Stimulated activated CD4-positive, alpha-beta T cell treated with anti-CD3 and anti-CD28 coated beads, TNF-alpha, amount 100 ng/mL, for 24 hours (primary cell): ENCODE results near the gene ZDHHC1.
"Not testable (repeated sequence)": the region's sequence is repeated elsewhere in the genome, so short reads cannot be mapped to it uniquely, and the experiment has no call there.

Experiments
- DNase-seq, 3 experiments: peaks; one replicate each; pipeline ENCODE4 v3.0.0-alpha.2; 2020; ENCODE audit warnings: low read depth in 3 of 3

ZDHHC1 gene

GRCh38 chr16:67394155-67395104, 21.8 kb downstream of the ZDHHC1 start:
- no peak for DNase-seq

GRCh38 chr16:67393788-67394154, 22.5 kb downstream of the ZDHHC1 start:
- DNase-seq: no peak

GRCh38 chr16:67393111-67393787, 23.0 kb downstream of the ZDHHC1 start, which contains the start of gene TPPP3:
Gene TPPP3 (minus strand): TSS chr16:67393498. CDS start chr16:67391111, 2,387 bp downstream.
- DNase-seq: peak in 1 of 3 experiments; percentile 43

- DNase-seq: no peak
Measured at GRCh38 chr16:67392301-67393059, 23.8 kb downstream of the ZDHHC1 start.

GRCh38 chr16:67391424-67392300, 24.6 kb downstream of the ZDHHC1 start:
- DNase-seq: no peak

GRCh38 chr16:67390816-67391423, 25.4 kb downstream of the ZDHHC1 start:
- no peak for DNase-seq

GRCh38 chr16:67389911-67390815, 26.1 kb downstream of the ZDHHC1 start:
- no peak for DNase-seq

- no peak for DNase-seq
Measured at GRCh38 chr16:67388591-67388990, 27.7 kb downstream of the ZDHHC1 start.

- no peak for DNase-seq
Measured at GRCh38 chr16:67388191-67388590, 28.1 kb downstream of the ZDHHC1 start.

- no peak for DNase-seq
Measured at GRCh38 chr16:67387479-67388079, 28.7 kb downstream of the ZDHHC1 start.

GRCh38 chr16:67386861-67387455, 29.3 kb downstream of the ZDHHC1 start:
- DNase-seq: no peak

GRCh38 chr16:67384778-67385510, 31.3 kb downstream of the ZDHHC1 start:
- DNase-seq: no peak

- DNase-seq: no peak
Measured at GRCh38 chr16:67383284-67383683, 33.0 kb downstream of the ZDHHC1 start.

GRCh38 chr16:67378642-67379041, 37.6 kb downstream of the ZDHHC1 start:
- DNase-seq: no peak

GRCh38 chr16:67376012-67376411, 40.3 kb downstream of the ZDHHC1 start:
- DNase-seq: not testable (repeated sequence)

- DNase-seq: no peak
Measured at GRCh38 chr16:67372664-67373063, 43.6 kb downstream of the ZDHHC1 start.

GRCh38 chr16:67370661-67371060, 45.6 kb downstream of the ZDHHC1 start:
- DNase-seq: no peak

- no peak for DNase-seq
Measured at GRCh38 chr16:67364600-67365235, 51.6 kb downstream of the ZDHHC1 start.
